Measurements from ENCODE around the gene ACADS. TPM values are rescaled to one million over a fixed set of nuclear protein-coding genes. Genes with fewer than 3 reads are reported as not detected.
A peak's percentile ranks its signal among the peaks of the same experiment; 100 is the strongest.

Gene ACADS
- 5.2 and 7.3 TPM in 2 replicates for total RNA-seq (2014; rRNA removed; shearing (Covaris generic); ENCODE audit: low replicate concordance)

- Histone ChIP-seq H4K20me1 (ENCODE audit: insufficient read depth, low read depth, low read length) (peaks cover 23% of the 10 kb centered on the region), H3K9me3 (ENCODE audit: low read length) (no peaks in the 10 kb centered on the region), H3K36me3 (ENCODE audit: insufficient read depth, low read length) (peaks cover 24% of the 10 kb centered on the region), H3K9ac (ENCODE audit: low read length) (peak within 1 kb of the TSS; percentile 67), H3K79me2 (ENCODE audit: low read length) (no peaks in the 10 kb centered on the region), H2AFZ (ENCODE audit: low read length) (peak within 1 kb of the TSS; percentile 51; the same call in 1 of the 2 replicates), H3K9me2 (replicated peaks; ENCODE audit: insufficient read depth, low read length) (no peaks in the 10 kb centered on the region), H3K4me1 (ENCODE audit: low read length) (peaks cover 27% of the 10 kb centered on the region), H3K27me3 (ENCODE audit: low read length) (no peaks in the 10 kb centered on the region), H3K4me3 (ENCODE audit: low read length) (peak within 1 kb of the TSS; percentile 64), H3K4me2 (ENCODE audit: low read depth, low read length, poor library complexity, severe bottlenecking) (peak within 1 kb of the TSS; percentile 68), H3K27ac (ENCODE audit: low read length) (no peak within 1 kb of the TSS)
- peak; percentile 95 for DNase-seq
Measured at GRCh38 chr12:120725659-120726509, at the start of gene ACADS. Gene ACADS (plus strand): TSS chr12:120725826. CDS start chr12:120725886, 60 bp downstream.

- H3K9ac ChIP-seq (ENCODE audit: low read length): peak overlapping the region; percentile 44; the same call in 1 of the 2 replicates
- no peaks in the 10 kb centered on the region for H4K20me1 ChIP-seq (ENCODE audit: insufficient read depth, low read depth, low read length)
- peak; percentile 59 for DNase-seq
- H3K79me2 ChIP-seq (ENCODE audit: low read length): no peaks in the 10 kb centered on the region
- no peak overlapping the region; the same call in 1 of the 2 replicates for H3K4me3 ChIP-seq (ENCODE audit: low read length)
- H3K27ac ChIP-seq (ENCODE audit: low read length): peak overlapping the region; percentile 58; the same call in 1 of the 2 replicates
- no peaks in the 10 kb centered on the region for H3K36me3 ChIP-seq (ENCODE audit: insufficient read depth, low read length)
- H2AFZ ChIP-seq (ENCODE audit: low read length): peak overlapping the region; percentile 26; the same call in 1 of the 2 replicates
- H3K4me1 ChIP-seq (ENCODE audit: low read length): peaks cover 29% of the 10 kb centered on the region
- peak overlapping the region; percentile 49 for H3K4me2 ChIP-seq (ENCODE audit: low read depth, low read length, poor library complexity, severe bottlenecking)
- no peaks in the 10 kb centered on the region for H3K9me3 ChIP-seq (ENCODE audit: low read length)
- H3K27me3 ChIP-seq (ENCODE audit: low read length): no peaks in the 10 kb centered on the region
- no peaks in the 10 kb centered on the region for H3K9me2 ChIP-seq (replicated peaks; ENCODE audit: insufficient read depth, low read length)
Measured at GRCh38 chr12:120677765-120678473, 47.7 kb upstream of the ACADS start.

DNA sequence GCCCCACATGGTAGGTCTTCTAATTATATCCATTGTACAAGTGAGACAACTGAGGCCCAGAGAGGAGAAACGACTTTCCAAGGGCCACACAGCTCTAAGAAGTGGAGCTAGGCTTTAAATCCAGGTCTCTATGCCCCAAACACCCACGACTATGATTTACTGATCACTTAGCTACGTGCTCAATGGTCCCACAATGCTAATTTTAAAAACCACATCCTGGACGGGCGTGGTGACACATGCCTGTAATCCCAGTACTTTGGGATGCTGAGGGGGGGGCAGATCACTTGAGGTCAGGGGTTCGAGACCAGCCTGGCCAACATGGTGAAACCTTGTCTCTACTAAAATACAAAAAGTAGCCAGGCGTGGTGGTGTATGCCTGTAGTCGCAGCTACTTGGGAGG is 47.1 kb upstream of the ACADS start:
- peak overlapping the region; percentile 49 for H3K4me2 ChIP-seq (ENCODE audit: low read depth, low read length, poor library complexity, severe bottlenecking)
- H4K20me1 ChIP-seq (ENCODE audit: insufficient read depth, low read depth, low read length): no peaks in the 10 kb centered on the region
- H3K9me2 ChIP-seq (replicated peaks; ENCODE audit: insufficient read depth, low read length): no peaks in the 10 kb centered on the region
- 0 out of 2 replicates have a peak overlapping the region, but pooled peaks have one; percentile 44 for H3K9ac ChIP-seq (ENCODE audit: low read length)
- no peaks in the 10 kb centered on the region for H3K79me2 ChIP-seq (ENCODE audit: low read length)
- no peak overlapping the region for H3K4me3 ChIP-seq (ENCODE audit: low read length)
- H3K4me1 ChIP-seq (ENCODE audit: low read length): peaks cover 31% of the 10 kb centered on the region
- no peaks in the 10 kb centered on the region for H3K36me3 ChIP-seq (ENCODE audit: insufficient read depth, low read length)
- no peak for DNase-seq
- no peaks in the 10 kb centered on the region for H3K9me3 ChIP-seq (ENCODE audit: low read length)
- H3K27me3 ChIP-seq (ENCODE audit: low read length): no peaks in the 10 kb centered on the region
- peak overlapping the region; percentile 58; the same call in 1 of the 2 replicates for H3K27ac ChIP-seq (ENCODE audit: low read length)
- H2AFZ ChIP-seq (ENCODE audit: low read length): 0 out of 2 replicates have a peak overlapping the region, but pooled peaks have one; percentile 26

- Histone ChIP-seq H3K79me2 (ENCODE audit: low read length) (no peaks in the 10 kb centered on the region), H3K27ac (ENCODE audit: low read length) (no peak overlapping the region), H3K4me3 (ENCODE audit: low read length) (no peak overlapping the region), H3K4me2 (ENCODE audit: low read depth, low read length, poor library complexity, severe bottlenecking) (no peak overlapping the region), H2AFZ (ENCODE audit: low read length) (no peak overlapping the region), H3K27me3 (ENCODE audit: low read length) (no peaks in the 10 kb centered on the region), H3K36me3 (ENCODE audit: insufficient read depth, low read length) (no peaks in the 10 kb centered on the region), H4K20me1 (ENCODE audit: insufficient read depth, low read depth, low read length) (no peaks in the 10 kb centered on the region), H3K9ac (ENCODE audit: low read length) (no peak overlapping the region), H3K4me1 (ENCODE audit: low read length) (peaks cover 27% of the 10 kb centered on the region), H3K9me3 (ENCODE audit: low read length) (no peaks in the 10 kb centered on the region), H3K9me2 (replicated peaks; ENCODE audit: insufficient read depth, low read length) (no peaks in the 10 kb centered on the region)
- DNase-seq: no peak
Measured at GRCh38 chr12:120680165-120680738, 45.4 kb upstream of the ACADS start.

- peak overlapping the region; percentile 46 for H3K9ac ChIP-seq (ENCODE audit: low read length)
Measured at GRCh38 chr12:120684523-120684932, 41.1 kb upstream of the ACADS start.

GRCh38 chr12:120685522-120685921 is 40.1 kb upstream of the ACADS start:
- peaks cover 3% of the 10 kb centered on the region; the same call in 1 of the 2 replicates for H3K36me3 ChIP-seq (ENCODE audit: insufficient read depth, low read length)
- H3K27me3 ChIP-seq (ENCODE audit: low read length): no peaks in the 10 kb centered on the region
- H3K4me3 ChIP-seq (ENCODE audit: low read length): peak overlapping the region; percentile 83
- H2AFZ ChIP-seq (ENCODE audit: low read length): 0 out of 2 replicates have a peak overlapping the region, but pooled peaks have one; percentile 97
- peaks cover 36% of the 10 kb centered on the region for H3K79me2 ChIP-seq (ENCODE audit: low read length)
- peak overlapping the region; percentile 97 for H3K4me2 ChIP-seq (ENCODE audit: low read depth, low read length, poor library complexity, severe bottlenecking)
- no peaks in the 10 kb centered on the region for H3K9me2 ChIP-seq (replicated peaks; ENCODE audit: insufficient read depth, low read length)
- no peaks in the 10 kb centered on the region for H3K9me3 ChIP-seq (ENCODE audit: low read length)
- peak overlapping the region; percentile 84; the same call in 1 of the 2 replicates for H3K9ac ChIP-seq (ENCODE audit: low read length)
- H3K4me1 ChIP-seq (ENCODE audit: low read length): peaks cover 43% of the 10 kb centered on the region
- H3K27ac ChIP-seq (ENCODE audit: low read length): peak overlapping the region; percentile 88
- DNase-seq: no peak
- H4K20me1 ChIP-seq (ENCODE audit: insufficient read depth, low read depth, low read length): peaks cover 22% of the 10 kb centered on the region

More at GRCh38 chr12:120684523-120684932, 41.1 kb upstream of the ACADS start:
- Histone ChIP-seq H4K20me1 (ENCODE audit: insufficient read depth, low read depth, low read length) (peaks cover 16% of the 10 kb centered on the region), H3K4me3 (ENCODE audit: low read length) (no peak overlapping the region), H3K4me2 (ENCODE audit: low read depth, low read length, poor library complexity, severe bottlenecking) (peak overlapping the region; percentile 39), H3K79me2 (ENCODE audit: low read length) (peaks cover 26% of the 10 kb centered on the region), H3K9me3 (ENCODE audit: low read length) (no peaks in the 10 kb centered on the region), H3K9me2 (replicated peaks; ENCODE audit: insufficient read depth, low read length) (no peaks in the 10 kb centered on the region), H3K27ac (ENCODE audit: low read length) (peak overlapping the region; percentile 88), H3K36me3 (ENCODE audit: insufficient read depth, low read length) (no peaks in the 10 kb centered on the region), H3K27me3 (ENCODE audit: low read length) (no peaks in the 10 kb centered on the region), H2AFZ (ENCODE audit: low read length) (peak overlapping the region; percentile 97), H3K4me1 (ENCODE audit: low read length) (peaks cover 37% of the 10 kb centered on the region)
- DNase-seq: no peak

- H3K9me2 ChIP-seq (replicated peaks; ENCODE audit: insufficient read depth, low read length): no peaks in the 10 kb centered on the region
- H4K20me1 ChIP-seq (ENCODE audit: insufficient read depth, low read depth, low read length): peaks cover 29% of the 10 kb centered on the region
- H3K27ac ChIP-seq (ENCODE audit: low read length): peak overlapping the region; percentile 88
- H3K9me3 ChIP-seq (ENCODE audit: low read length): no peaks in the 10 kb centered on the region
- no peaks in the 10 kb centered on the region for H3K27me3 ChIP-seq (ENCODE audit: low read length)
- DNase-seq: peak; percentile 99
- H3K79me2 ChIP-seq (ENCODE audit: low read length): peaks cover 43% of the 10 kb centered on the region
- H3K4me3 ChIP-seq (ENCODE audit: low read length): peak overlapping the region; percentile 83
- peaks cover 10% of the 10 kb centered on the region; the same call in 1 of the 2 replicates for H3K36me3 ChIP-seq (ENCODE audit: insufficient read depth, low read length)
- H3K9ac ChIP-seq (ENCODE audit: low read length): peak overlapping the region; percentile 84
- peaks cover 48% of the 10 kb centered on the region for H3K4me1 ChIP-seq (ENCODE audit: low read length)
- H3K4me2 ChIP-seq (ENCODE audit: low read depth, low read length, poor library complexity, severe bottlenecking): peak overlapping the region; percentile 97
- H2AFZ ChIP-seq (ENCODE audit: low read length): peak overlapping the region; percentile 84; the same call in 1 of the 2 replicates
Measured at GRCh38 chr12:120686151-120686689, 39.4 kb upstream of the ACADS start.

Measured in Karpas-422 (cell line).